HG02884 (cell line): ENCODE results near the gene CELF1.
"Not testable (repeated sequence)": the region's sequence is repeated elsewhere in the genome, so short reads cannot be mapped to it uniquely, and the experiment has no call there.

Experiments used
- ATAC-seq: cut with Tn5 transposase; IDR thresholded peaks from one replicate; pipeline ENCODE4 v1.9.1; 2021; ENCODE audit warnings: mild to moderate bottlenecking, moderate library complexity; ENCODE audit not compliant: unreplicated experiment

Gene CELF1

DNA sequence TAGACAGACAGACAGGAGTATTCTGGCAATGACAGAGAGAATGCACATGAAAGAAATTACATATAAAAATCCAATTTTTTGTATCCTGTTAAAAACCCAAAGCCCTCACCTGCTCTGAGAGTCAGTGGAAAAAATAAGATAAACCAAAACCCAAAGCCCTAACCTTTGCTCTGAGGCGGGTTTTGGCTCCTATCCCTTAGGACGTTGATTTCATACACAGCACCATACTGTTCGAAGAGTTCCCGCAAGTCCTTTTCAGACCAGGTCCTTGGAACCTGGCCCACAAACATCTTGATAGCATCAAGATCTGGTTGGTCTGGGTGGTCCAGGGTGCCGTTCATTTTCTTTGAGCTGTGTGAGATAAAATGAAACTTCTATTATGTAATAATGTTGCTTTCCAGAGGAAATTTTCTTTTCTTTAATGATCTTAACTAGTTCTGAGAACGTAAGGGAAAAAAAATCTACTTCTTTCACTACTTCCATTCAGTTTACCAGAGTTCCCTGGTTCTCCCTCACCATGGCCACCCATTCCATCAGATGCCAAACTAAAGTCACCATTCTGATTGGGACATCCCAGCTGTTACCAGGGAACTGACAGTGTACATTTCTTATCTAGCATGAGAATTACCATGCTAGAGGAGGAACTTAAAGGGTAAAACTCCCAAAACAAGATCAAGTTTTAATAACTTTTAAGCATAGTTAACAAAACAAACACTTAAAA is 64.1 kb downstream of the CELF1 start:
- no peak for ATAC-seq

DNA sequence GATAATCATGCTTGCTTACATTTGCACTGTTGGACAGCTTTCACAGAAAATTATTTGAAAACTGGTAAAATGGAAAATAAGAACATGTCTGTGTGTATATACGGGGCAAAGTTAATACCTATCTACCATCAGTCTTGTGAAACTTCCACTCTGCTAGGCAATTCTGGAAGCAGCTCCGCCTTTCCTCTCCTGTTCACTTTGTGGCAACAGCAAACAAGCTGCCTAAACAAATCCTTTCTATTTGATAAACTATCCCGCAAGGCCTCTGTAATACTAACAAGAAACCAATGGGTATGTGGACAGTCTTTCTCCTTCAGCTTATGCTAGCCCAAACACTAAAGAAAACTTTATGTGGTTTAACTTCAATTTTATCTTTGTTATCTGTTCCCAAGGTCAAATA is 64.8 kb downstream of the CELF1 start:
- ATAC-seq, result no peak

DNA sequence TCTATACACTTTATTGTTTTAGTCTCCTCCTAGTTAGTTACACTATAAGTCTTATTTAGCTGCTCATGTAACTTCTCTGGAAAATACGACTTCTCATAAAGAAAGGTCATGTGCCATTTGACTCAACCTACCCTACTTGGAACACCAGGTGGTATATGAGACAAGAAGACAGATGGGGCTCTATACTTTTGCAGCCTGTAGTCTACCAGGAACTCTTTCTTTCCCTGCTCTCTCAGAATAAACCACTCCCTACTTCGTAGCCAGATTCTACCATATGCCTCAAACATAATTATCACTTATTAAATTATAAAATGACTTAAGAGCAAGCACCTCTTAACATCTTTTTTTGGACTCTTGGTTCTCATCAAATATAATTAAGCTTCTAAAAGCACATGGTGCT is 65.5 kb downstream of the CELF1 start:
- ATAC-seq, result no peak

DNA sequence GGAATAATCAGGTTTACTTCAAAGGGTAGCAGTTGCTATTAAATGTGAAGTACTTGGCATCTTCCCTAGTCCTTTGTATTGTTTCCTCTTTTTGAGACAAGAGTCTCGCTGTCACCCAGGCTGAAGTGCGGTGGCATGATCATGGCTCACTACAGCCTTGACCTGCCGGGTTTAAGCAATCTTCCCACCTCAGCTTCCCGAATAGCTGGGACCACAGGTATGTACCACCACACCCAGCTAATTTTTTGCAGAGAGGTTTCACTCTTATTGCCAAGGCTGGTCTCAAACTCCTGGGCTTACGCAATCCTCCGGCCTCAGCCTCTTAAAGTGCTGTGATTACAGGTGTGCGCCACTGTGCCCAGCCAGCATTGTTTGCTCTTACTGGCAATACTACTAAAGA is 67.8 kb downstream of the CELF1 start:
- no peak for ATAC-seq

DNA sequence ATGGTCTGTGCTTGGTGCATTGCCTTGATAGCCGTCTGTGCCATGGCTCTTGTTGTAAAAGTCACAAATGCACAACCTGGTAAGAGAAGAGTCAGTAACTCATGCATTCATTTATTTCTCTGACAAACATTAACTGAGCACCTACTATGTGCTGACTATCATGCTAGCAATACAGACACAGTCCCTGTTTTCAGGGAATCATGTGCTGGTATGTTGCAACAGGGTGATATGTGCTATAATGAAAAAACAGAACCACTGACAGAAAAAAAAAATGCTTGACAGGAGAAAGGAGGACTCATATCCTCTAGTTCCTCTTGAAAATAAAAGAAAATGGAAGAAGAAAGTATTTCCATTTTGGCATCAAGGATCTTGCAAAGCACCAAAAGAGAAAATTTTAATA is 69.5 kb downstream of the CELF1 start:
- ATAC-seq, result no peak

DNA sequence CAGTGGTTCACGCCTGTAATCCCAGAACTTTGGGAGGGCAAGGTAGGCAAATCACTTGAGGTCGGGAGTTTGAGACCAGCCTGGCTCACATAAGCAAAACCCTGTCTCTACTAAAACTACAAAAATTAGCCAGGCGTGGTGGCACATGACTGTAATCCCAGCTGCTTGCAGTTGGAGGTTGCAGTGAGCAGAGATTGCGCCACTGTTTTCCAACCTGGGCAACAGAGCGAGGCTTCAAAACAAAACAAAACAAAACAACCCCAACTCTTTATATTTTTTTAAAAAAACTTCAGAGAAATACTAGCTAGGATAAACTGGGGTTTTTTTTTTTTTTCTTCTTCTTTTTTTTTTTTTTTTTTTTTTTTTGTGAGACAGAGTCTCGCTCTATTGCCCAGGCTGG is 72.2 kb downstream of the CELF1 start:
- no peak for ATAC-seq

DNA sequence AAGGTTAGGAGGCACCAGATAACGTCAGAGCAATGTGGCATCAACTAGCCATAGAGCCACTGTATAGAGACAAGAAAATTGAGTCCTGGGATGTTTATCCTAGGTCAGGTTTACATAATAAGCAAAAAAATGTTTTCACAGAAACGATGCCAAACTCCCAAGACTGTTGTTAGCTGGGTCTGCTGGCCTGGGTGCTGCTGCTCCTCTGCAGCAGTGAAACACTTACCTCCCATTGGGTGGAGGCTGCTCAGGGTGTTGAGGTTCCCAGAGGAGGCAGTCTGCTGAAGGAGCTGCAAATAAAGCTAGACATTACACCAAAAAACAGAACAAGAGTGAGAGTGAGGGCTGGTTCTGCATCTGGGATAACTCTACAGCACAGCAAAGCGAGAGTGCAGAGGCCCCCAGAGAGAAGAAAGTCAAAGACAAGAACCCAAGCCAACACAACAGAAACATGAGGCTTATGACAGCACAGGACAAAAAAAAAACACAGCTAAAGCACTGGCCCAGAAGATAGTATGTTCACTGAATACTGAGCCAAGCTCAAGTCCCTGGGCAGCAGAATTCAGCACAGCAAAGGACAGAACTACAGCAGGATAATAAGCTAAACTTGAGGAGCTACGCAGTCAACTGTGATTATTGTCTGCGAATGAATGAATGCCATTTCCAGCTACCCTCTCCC is 74.1 kb downstream of the CELF1 start:
- ATAC-seq, result no peak

DNA sequence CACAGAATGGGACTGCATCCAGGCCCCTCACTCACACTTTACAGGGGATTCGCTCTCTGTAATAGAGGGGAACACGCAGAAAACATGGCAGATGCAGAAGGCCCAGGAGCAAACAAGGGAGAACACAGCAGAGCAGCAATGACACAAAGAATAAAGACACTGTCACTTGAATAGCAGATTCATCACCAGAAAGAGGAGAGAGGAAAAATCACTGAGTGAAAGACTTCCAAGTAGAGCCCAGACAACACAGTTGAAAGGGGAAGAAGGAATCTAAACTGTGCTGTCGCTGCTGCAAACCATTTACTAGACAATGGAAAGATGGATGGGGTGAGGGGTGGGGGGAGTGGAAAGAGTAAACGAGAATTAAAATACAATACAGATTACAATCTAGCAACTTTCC is 75.2 kb downstream of the CELF1 start:
- ATAC-seq, result no peak

DNA sequence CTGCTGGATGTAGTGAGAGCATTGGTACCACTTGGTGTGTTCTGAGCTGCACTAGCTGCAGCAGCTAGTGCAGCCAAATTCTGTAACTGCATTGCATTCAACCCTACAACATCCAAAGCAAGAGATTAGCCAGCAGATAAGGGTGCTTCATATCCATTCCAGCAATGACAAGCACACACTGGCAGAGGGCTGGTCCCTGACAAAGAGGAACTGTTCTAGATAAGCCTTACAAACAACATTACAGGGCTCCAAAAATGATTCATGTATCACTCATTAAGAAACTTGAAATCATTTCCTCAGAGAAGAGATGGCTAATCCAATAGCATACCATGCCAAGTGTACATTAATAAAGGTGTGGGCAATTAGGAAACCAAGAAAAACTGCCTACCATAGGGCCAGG is 75.6 kb downstream of the CELF1 start:
- ATAC-seq, result no peak

DNA sequence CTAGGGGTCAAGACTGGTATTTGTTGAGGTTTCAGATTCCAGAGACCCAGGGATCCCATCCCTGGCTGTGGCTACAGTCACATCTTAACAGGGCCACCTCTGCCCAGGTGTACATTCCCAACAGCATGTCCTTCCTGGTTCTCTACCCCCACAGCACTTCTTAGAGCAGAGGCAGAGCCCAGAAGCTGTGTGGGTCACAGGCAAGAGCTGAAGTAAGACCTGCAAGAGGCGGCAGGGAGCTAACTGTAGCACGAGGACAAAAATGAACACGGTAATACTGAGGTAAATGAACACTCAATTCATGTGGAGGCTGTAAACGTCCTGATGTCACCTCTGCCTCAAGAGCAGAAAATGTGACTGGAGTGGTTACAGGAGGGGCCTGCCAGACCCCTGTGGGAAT is 82.3 kb downstream of the CELF1 start:
- no peak for ATAC-seq

DNA sequence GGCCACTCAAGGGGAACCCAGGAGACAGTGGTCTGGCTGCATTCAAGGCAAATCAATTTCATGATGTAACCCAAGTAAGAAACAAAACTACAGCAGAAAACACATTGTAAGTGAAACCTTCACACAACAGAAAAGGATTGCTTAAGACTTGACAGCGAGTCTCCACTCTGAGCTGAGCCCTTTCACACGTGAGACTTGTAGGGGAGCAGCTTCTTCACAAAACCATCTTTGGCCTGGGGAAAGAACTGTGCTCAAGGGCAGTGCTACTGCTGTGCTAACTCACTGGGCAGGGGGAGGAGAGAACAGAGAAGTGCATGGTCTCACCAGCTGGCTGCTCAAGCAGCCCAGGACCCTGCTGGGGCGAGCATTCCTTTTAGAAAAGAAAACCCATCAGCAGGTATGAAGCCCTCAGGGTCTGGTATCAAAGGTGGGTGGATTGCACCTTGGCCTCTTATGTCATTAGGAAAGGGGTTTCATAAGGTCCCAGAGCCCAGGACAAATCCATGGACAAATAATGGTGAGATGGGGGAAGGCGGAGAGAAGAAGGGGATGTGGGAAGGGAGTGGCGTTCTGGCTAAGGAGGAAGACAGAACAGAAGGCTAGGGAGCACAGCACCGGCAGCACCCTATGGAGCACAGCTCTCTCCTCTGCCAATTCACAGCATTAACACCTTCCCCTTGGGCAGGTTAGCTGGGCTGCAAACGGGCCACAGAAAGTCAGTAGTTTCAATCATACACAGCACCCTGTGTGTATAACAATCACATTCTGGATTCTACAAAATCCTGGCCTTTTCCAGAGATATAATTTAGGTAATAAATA is 83.4 kb downstream of the CELF1 start:
- ATAC-seq, result no peak

DNA sequence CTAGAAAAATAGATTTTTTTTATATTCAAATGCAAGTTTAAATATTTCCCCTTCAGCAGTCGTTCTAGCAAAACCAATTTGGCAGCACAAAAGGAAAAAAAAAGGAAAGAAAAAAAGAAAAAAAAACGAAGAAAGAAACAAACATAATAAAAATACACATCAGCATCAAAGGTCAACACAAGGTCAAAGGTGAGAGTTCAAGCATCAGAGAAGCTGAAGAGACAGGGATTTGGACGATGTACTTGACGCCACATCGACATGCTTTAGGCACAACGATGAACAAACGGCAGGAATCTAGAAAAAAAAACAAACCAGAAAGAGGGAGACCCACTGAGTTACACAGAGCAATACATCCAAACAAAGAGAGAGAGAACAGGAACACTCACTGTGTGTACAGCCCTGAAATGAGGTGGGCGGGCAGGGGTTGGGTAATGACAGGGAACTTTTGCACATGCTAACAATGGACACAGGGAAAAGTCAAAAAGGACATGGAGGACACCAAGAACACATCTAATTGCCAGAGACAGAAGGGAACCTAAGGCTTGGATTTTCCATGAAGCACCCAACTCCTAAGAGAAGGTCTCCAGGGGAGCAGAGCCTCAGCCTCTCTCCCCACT is 84.2 kb downstream of the CELF1 start:
- no peak for ATAC-seq

DNA sequence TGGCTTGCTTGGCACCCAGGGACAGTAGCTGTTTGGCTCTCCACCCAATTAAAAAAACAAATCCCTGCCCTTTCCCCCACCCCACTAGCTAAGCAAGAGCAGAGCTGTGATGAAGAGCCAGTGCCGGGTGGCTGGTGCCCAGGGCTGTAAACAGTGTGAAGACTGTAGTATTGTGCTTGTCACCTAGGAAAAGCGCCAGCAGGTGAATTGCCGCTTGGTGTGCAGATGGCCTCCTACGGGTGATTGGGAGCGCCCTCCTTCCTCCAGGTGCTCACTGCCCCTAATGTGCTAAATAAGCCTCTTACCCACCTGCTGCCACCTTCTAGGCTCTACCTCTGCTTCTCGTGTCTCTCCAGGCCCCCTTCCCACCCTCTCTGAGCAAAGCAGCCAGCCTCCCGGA is 85.6 kb downstream of the CELF1 start:
- ATAC-seq, result no peak

DNA sequence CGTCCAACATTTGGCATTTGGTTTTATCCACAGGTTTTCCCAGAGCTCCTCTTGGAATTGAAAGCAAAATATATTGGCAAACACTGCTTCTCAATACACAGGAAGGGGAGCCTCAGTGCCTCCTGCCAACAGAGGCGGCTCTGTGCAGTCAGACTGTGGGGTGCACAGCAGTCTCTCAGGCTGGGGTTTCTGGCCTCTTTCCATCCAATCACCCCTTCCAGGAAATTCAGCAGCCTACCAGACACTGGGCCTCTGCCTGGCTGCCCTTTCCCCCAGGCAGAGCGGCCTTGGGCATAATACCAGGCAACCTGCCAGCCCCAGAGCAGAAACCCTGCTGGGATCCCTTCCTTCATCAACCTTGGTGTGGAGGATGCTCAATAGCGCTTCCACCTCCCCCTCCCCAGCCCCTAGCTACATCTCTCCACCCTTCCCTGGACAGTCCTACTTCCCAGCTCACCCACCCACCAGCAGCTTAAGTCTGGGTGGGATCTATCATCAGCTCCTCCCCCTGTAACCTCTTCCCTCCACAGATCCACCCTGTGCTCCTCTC is 86.2 kb downstream of the CELF1 start:
- no peak for ATAC-seq

DNA sequence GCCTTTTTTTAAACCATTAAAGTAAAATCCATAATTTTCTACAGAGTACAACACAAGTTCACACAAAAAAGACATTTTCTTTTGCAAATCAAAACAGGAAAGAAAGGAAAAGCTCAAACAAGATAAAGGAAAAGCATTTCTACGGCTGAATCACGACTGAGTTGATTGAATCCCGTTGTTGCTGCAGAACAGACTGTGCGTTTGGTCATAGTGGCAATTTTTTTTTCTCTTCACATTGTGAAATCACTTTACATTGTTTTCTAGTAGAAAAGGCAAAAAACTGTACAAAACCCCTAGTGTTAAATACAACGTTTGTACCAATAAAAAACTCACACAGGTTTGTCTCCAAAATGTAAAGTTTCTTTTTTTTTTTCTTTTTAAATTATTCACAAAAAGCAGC is 86.7 kb downstream of the CELF1 start:
- ATAC-seq, result no peak

DNA sequence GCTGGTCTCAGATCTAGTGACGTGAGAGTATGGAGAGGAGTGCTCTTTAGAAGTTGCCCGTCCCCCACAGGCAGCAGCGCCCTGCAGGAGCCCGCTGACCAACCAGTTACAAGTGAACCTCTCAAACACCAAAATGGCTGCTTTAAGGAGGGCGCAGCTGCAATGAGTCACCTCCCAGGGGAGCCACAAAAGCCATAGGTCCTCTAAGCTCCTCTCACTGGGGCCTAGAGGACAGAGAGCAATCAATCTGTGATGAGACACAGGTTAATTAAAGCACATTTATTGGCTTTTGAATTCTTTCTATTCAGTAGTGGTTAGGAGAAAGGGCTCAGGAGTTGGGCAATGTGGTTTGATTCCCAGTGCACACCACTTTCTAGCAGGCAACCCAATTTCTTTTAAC is 88.4 kb downstream of the CELF1 start:
- ATAC-seq, result no peak

DNA sequence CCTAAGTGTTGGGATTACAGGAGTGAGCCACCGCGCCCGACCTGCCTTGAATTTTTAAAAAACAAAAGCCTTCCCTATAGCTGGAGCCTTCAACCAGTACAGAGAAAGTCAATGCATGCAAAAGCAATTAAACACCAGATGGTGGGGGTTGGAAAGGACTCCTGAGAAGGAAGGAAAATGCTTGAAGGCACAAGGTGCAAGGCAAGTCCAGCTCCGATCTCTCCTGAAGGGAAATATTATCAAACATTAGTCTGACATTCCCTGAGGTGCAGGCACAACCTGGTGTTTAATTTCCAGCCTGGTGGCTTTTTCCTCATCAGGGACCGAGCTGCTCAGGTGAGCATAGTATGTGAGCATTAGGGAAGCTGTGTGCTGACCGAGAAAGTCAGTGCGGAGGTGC is 91.1 kb downstream of the CELF1 start:
- ATAC-seq, result no peak

DNA sequence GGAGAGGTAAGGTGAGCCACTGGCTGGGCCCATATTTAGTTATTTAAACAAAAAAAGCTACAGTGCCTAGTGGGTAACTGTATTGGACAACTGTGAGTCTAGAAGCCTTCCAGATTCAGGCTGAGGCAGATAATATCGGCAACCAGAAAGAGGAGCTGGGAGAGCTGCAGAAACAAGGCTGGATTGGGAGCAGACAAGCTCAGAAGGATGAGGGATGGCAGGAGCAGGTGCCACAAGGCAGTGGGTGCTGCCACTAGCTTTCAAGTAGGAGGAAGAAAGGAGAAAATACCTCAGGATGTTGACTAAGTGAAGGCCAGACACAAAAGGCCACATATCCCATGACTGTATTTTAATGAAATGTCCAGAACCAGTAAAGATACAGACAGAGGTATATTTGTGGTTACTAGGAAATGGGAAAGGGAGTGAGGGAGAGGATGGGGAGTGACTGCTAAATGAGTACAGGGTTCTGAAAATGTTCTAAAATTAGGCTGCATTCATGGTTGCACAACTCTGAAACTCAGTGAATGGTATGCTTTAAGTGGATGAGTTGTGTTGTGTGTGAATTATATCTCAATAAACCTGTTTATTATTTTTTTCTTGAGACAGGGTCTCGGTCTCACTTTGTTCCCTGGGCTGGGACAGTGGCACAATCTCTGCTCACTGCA is 92.2 kb downstream of the CELF1 start:
- ATAC-seq, result no peak

DNA sequence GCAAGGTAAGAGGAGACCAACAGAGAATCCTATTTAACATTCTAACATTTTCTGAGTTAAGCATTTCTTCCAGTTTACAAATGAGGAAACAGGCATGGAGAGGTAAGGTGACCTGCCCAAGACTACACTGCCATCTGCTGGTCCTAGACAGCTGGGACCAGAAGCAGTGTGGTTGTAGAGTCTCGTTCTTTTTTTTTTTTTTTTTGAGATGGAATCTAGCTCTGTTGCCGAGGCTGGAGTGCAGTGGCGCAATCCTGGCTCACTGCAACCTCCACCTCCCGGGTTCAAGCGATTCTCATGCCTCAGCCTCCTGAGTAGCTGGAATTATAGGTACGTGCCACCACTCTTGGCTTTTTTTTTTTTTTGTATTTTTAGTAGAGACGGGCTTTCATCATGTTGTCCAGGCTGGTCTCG is 98.7 kb downstream of the CELF1 start:
- not testable (repeated sequence) for ATAC-seq

DNA sequence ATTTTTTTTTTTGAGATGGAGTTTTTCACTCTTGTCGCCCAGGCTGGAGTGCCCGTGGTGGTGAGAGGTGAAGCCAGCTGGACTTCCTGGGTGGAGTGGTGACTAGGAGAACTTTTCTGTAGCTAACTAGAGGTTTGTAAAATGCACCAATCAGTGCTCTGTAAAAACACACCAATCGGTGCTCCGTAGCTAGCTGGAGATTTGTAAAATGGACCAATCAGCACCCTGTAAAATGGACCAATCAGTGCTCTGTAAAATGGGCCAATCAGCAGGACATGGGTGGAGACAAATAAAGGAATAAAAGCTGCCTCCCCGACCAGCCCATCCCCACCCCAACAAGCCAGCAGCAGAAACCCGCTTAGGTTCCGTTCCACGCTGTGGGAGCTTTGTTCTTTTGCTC is 99.6 kb downstream of the CELF1 start:
- ATAC-seq, result no peak

DNA sequence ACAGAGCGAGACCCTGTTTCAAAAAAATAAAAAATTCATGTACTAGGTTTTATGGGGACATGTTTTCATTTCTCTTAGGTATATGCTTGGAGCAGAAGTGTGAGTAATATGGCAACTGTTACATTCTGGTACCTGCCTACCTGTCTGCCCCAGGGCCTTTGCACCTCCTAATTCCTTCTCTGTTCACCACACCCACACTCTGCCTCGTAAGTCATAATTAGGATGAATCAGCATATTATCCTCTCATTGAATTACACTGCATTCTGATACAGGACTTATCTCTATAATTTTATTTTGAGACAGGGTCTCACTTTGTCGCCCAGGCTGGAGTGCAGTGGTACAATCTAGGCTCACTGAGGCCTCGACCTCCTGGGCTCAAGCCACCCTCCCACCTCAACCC is 100.9 kb downstream of the CELF1 start:
- no peak for ATAC-seq
